LoVo (cell line): Measurements from ENCODE around the gene ASTN2.

Experiments used
- DNase-seq: peaks from one replicate; pipeline ENCODE4 v3.0.0-alpha.2; 2016; ENCODE audit warnings: low spot score

Gene ASTN2

DNA sequence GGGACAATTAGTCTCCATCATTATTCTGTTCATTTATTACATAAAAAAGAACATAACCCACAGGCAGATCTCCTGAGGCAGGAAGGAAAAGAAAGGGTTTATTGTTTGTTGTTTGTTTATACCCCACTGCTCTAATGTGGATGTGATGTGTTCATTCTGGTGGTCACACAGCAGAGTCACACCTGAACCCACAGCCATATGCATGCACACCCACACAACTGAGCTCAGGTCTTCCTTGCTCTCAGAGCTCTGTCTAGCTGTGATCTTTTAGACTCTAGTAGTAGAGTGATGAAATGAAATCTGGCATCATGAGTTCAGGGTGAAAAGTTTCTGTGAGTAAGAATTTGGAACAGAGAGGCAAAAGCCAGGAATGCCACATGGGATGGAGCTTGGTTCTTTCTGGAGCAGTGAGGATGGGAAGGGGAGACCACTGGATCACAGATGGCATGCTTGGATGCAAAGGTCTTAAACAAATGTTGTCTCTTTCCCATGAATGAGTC lies 1034.3 kb downstream of the ASTN2 start:
- DNase-seq: no peak

DNA sequence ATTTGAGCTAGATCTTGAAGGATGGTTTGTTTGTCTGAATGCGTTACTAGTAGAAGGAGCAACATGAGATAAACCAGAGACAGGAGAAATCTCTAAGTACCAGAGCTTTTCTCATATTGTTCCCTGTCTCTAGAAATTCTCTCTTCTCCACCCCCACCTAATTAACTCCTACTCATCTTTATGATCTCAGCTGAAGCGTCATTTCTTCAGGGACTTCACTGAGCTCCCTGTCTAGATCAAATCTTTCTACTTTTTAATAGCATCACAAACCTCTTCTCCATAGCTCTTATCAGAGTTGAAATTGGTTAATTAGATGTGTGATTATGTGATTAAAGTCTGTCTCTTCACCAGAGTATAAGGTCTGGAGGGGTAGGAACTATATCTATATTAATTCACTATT lies 1035.0 kb downstream of the ASTN2 start:
- no peak for DNase-seq

DNA sequence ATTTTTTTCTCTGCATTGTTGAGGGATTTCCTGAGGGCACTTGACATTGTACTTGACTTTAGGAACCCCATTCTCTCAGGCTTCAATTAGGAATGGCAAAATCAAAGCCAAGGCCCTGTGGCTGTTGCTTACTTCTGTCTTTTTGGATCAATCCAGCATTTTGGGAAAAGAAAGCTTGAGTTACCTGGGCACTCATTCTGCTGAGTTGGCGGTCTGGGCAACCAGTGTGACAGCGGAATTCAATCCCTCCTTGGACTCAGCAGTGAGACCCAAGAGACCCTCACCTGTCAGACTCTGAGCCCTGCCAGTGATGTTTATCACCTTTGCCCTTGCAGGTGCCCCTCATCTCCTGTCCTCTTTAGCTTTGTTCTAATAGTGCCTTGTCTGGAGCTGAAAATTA lies 1036.0 kb downstream of the ASTN2 start:
- no peak for DNase-seq

DNA sequence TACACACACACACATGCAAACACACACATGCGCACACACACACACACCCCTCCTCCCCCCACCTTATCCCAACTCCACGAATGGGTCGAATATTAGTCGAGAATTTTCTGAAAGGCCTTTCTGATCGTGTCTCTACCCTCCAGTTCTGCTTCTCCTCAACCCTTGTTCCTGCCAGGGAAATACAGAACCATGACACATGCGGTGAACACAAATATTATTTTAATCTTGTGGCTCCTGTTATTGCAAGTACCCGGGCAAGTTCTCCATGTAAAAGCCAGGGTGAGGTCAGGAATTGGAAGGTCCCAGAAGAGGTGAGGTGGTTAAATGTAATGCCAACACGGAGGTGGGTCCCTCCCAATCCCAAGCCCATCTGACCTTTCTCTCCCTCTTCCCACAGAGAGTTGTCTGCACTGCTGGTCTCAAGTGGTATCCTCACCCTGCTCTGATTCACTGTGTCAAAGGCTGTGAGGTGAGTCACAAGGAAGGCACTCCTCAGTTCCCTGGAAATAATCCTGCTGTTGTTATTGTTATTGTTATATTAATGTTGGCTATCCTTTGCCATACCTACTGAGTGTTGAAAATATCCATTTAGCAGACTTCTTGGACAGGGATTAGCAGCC lies 1037.6 kb downstream of the ASTN2 start:
- DNase-seq: peak; percentile 58
